Measurements from ENCODE around the gene MAZ. TPM values are rescaled to one million over a fixed set of nuclear protein-coding genes. Genes with fewer than 3 reads are reported as not detected.

Gene MAZ
- total and polyA plus RNA-seq, 2 of the 13 experiments (the other 11 are each of a cell fraction or from before 2014, with no cell fraction given): 203 to 277 TPM

GRCh38 chr16:29807426-29808218 lies 1.3 kb downstream of the MAZ start (continued):
- peak; percentile 94 for TF ChIP-seq HIC2 (CRISPR knock-in tag; IDR thresholded peaks at IDR 0.05; ENCODE audit: low read depth)
- no peak for TF ChIP-seq SP1 (IDR thresholded peaks at IDR 0.05)
- TF ChIP-seq SP1 (CRISPR knock-in tag; IDR thresholded peaks at IDR 0.05): peak; percentile 23; the same call in 1 of the 2 replicates
- TF ChIP-seq YEATS2 (CRISPR knock-in tag; IDR thresholded peaks at IDR 0.05; ENCODE audit: borderline replicate concordance): peak; percentile 47; the same call in 1 of the 2 replicates
- TF ChIP-seq ZBTB33 (CRISPR knock-in tag; IDR thresholded peaks at IDR 0.05): peak; percentile 82
- TF ChIP-seq ZNF33A (CRISPR knock-in tag; IDR thresholded peaks at IDR 0.05; ENCODE audit: borderline replicate concordance): no peak
- TF ChIP-seq NR2F1 (CRISPR knock-in tag; IDR thresholded peaks at IDR 0.05): peak in 1 of 2 experiments; percentile 4; a peak in 1 of 4 replicates
- TF ChIP-seq ZNF839 (CRISPR knock-in tag; IDR thresholded peaks at IDR 0.05; ENCODE audit: borderline replicate concordance): peak; percentile 98
- 0 out of 2 replicates have a peak, but pooled peaks have one; percentile 18 for TF ChIP-seq ETV6 (CRISPR knock-in tag; conservative IDR thresholded peaks at IDR 0.05)
- TF ChIP-seq ZNF180 (CRISPR knock-in tag; IDR thresholded peaks at IDR 0.05; ENCODE audit: borderline replicate concordance, low read depth): 0 out of 2 replicates have a peak, but pooled peaks have one; percentile 86
- peak; percentile 65 for TF ChIP-seq USF2 (IDR thresholded peaks at IDR 0.05; ENCODE audit: low read depth, low read length)
- 0 out of 2 replicates have a peak, but pooled peaks have one; percentile 47 for TF ChIP-seq USF2 (CRISPR knock-in tag; IDR thresholded peaks at IDR 0.05; ENCODE audit: borderline replicate concordance)
- TF ChIP-seq PAX8 (CRISPR knock-in tag; IDR thresholded peaks at IDR 0.05; ENCODE audit: borderline replicate concordance): peak; percentile 96; the same call in 1 of the 2 replicates
- TF ChIP-seq ELF4 (CRISPR knock-in tag; IDR thresholded peaks at IDR 0.05; ENCODE audit: borderline replicate concordance): no peak
- TF ChIP-seq ZNF567 (CRISPR knock-in tag; IDR thresholded peaks at IDR 0.05; ENCODE audit: borderline replicate concordance): no peak
- TF ChIP-seq ZNF362 (CRISPR knock-in tag; IDR thresholded peaks at IDR 0.05; ENCODE audit: borderline replicate concordance): peak; percentile 81
- TF ChIP-seq GPBP1L1 (CRISPR knock-in tag; IDR thresholded peaks at IDR 0.05): no peak
- no peak for TF ChIP-seq PBX2 (CRISPR knock-in tag; IDR thresholded peaks at IDR 0.05)

Data from HepG2 (cell line).